ENCODE results near the gene TNNI2. TPM values are rescaled to one million over a fixed set of nuclear protein-coding genes. Genes with fewer than 3 reads are reported as not detected.

Gene TNNI2
- total RNA-seq, 1 donor from 2014 or later, result 6.9 TPM

DNA sequence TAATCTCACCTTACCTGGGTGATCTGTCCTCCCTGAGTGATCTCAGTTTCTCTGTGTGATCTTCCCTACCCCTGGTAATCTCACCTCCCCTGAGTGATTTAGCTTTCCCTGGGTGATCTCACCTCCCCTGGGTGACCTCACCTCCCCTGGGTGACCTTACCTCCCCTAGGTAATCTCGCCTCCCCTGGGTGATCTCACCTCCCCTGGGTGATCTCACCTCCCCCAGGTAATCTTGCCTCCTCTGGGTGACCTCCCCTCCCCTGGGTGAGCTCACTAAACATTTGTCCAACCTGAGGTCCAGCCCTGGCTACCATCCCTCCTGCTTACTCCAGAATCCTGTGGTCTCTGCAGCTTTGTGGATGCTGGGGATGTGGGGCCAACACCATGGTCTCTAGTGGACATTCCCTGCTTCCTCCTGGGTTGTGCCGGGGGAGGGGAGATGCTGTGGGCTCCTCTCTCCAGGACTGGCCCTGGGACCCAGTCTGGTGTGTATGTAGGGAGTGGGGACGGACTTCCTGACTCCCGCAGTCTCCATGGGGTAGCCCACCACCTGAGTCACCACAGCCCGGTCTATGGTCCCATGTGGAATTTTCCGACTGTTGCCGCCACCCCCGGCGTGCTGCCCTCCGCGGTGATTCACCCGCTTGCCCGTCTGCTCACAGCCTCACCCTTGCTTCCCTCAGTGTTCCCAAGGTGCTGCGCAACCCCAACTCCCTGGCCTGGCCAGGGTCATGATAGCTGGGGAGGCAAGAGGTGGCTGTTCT, 24.0 kb downstream of the TNNI2 start:
- no peak overlapping the region for H3K4me3 ChIP-seq
- ATAC-seq, result peak; percentile 1
- intact Hi-C loops (cut with DNase I), result no loop called here
- peaks cover 18% of the 10 kb centered on the region for H3K4me1 ChIP-seq
- H3K27me3 ChIP-seq, result no peaks in the 10 kb centered on the region
- H3K36me3 ChIP-seq, result no peaks in the 10 kb centered on the region
- H3K9me3 ChIP-seq, result no peaks in the 10 kb centered on the region
- TF ChIP-seq CTCF (IDR thresholded peaks at IDR 0.05), result no peak
- DNase-seq, result no peak
- H3K27ac ChIP-seq, result no peak overlapping the region

DNA sequence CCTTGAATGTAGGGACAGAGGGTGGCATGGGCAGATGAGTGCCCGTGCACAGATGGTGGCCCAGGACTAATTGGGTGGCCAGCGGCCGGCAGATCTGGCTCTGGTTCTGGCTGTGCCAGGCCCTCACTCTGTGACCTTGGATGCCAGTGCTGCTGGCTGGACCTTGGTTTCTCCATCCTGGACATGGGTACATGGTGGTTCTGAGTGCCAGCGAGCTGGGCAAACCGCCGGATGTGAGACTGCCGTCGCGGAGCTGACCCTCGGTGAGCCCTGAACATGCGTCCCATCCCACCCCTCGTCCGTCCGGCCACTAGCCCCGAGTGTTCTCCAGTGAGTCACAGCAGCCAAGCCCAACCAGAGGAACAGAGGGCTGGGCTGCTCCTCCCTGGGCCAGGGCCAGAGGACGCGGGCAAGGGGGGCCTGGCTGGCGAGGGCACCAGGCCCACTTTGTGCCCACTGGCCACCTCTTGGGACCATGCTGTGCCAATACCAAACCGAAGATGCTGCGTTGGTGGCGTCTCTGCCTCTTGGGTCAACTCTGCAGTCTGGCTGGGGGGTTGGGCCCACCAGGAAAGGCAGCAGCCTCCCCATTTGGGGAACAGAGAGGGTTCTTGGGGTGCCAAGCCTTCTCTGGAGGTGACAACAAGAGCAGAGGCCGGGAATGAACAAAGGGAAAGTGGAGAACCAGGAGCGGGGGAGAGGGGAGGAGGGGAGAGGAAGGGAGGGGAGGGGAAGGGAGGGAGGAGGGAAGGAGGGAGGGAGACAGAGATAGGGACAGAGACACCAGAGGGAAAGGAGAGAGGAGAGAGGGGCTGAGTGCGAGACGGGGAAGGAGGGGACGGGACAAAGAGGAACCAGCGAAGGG, 24.8 kb downstream of the TNNI2 start:
- no peaks in the 10 kb centered on the region for H3K36me3 ChIP-seq
- DNase-seq (peak; percentile 82), ATAC-seq (peak; percentile 88)
- H3K4me3 ChIP-seq, result no peak overlapping the region
- intact Hi-C loops (cut with DNase I), result no loop called here
- H3K4me1 ChIP-seq, result peaks cover 18% of the 10 kb centered on the region
- no peak overlapping the region for H3K27ac ChIP-seq
- H3K9me3 ChIP-seq, result no peaks in the 10 kb centered on the region
- H3K27me3 ChIP-seq, result peaks cover 2% of the 10 kb centered on the region
- no peak for TF ChIP-seq CTCF (IDR thresholded peaks at IDR 0.05)

DNA sequence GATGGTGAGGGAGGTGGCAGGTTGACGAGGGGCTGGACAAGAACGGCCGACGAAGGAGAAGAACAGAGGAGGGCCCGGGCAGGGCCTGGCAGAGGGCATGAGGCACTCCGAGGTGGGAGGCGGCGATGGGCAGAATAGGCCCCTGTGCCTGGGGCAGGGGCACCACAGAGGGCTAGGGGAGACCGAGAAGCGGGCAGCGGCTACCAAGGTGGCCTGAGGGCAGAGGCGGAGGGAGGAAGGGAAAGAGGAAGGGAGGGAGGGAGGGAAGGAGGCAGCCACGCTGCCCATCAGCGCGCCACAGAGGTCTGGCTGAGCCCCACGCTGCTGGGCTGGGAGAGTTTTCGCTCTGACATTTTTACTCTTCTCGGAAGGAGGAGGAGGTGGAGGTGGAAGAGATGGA, 25.4 kb downstream of the TNNI2 start:
- Histone ChIP-seq H3K4me1 (peaks cover 18% of the 10 kb centered on the region), H3K27me3 (peaks cover 8% of the 10 kb centered on the region), H3K4me3 (no peak overlapping the region), H3K36me3 (no peaks in the 10 kb centered on the region), H3K9me3 (no peaks in the 10 kb centered on the region), H3K27ac (no peak overlapping the region)
- ATAC-seq (no peak), DNase-seq (no peak)
- intact Hi-C loops (cut with DNase I), result no loop called here
- no peak for TF ChIP-seq CTCF (IDR thresholded peaks at IDR 0.05)

DNA sequence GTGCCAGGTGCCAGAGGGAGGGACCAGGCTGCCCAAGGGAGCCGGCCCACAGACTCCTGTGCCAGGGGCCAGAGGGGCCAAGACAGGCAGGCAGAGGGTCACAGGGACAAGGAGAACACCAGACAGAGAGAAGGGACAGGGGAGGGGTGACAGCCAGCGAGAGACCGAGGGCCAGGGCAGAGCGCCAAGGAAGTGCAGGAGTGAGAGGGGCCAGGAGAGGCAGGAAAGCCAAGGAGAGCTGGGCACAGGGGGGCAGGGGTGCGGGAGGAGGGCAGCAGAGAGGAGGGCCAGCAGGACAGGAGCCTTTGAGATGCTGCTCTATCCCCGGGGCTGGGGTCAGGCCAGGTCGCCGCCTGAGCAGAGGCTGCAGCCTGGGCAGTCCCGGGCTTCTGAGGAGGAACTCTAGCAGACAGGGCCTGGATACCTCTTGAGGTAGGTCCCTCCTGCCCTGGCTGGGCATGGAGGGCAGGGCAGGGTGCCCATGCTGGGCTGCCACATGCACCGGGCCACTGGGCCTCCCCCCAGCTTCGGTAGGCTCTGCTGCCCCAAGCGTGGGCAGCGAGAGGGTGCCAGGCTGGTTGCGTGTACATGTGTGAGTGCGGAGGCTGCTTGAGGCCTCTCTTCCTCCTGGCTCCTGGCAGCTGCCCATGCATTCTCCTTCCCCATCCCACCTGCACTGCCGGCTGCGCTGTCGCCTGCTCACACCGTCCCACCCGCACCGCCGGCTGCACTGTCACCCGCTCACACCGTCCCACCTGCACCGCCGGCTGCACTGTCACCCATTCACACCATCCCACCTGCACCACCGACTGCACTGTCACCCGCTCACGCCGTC, 26.3 kb downstream of the TNNI2 start:
- Histone ChIP-seq H3K27me3 (peaks cover 16% of the 10 kb centered on the region), H3K4me3 (no peak overlapping the region), H3K9me3 (no peaks in the 10 kb centered on the region), H3K4me1 (peaks cover 18% of the 10 kb centered on the region), H3K36me3 (no peaks in the 10 kb centered on the region), H3K27ac (no peak overlapping the region)
- no peak for TF ChIP-seq CTCF (IDR thresholded peaks at IDR 0.05)
- DNase-seq (no peak), ATAC-seq (no peak)
- intact Hi-C loops (cut with DNase I), result no loop called here

GRCh38 chr11:1866226-1866625, 27.4 kb downstream of the TNNI2 start:
- H3K4me3 ChIP-seq, result no peak overlapping the region
- H3K4me1 ChIP-seq, result peaks cover 18% of the 10 kb centered on the region
- no peaks in the 10 kb centered on the region for H3K36me3 ChIP-seq
- no peak overlapping the region for H3K27ac ChIP-seq
- peaks cover 20% of the 10 kb centered on the region for H3K27me3 ChIP-seq
- TF ChIP-seq CTCF (IDR thresholded peaks at IDR 0.05), result no peak
- no peaks in the 10 kb centered on the region for H3K9me3 ChIP-seq
- no peak for DNase-seq
- intact Hi-C loops (cut with DNase I), result no loop called here
- ATAC-seq, result no peak
